GM12892 (cell line): Measurements from ENCODE around the gene FCER1G.
"Not testable (repeated sequence)": the region's sequence is repeated elsewhere in the genome, so short reads cannot be mapped to it uniquely, and the experiment has no call there.

Experiments used
- DNase-seq: peaks from one replicate; pipeline ENCODE4 v3.0.0; 2011; ENCODE audit not compliant: insufficient read length
- FAIRE-seq: peaks from 2 replicates; lab custom pipeline; 2011; peaks lifted over from hg19 to GRCh38; lab: Jason Lieb, UNC
- POLR2A ChIP-seq: IDR thresholded peaks from 2 replicates; pipeline ENCODE4 v1.6.1; 2011; ENCODE audit warnings: low read depth, low read length, control low read depth
- POLR2AphosphoS5 ChIP-seq: IDR thresholded peaks from 2 replicates; pipeline ENCODE4 v1.6.1; 2011; ENCODE audit warnings: low read depth, low read length, control low read depth
- TAF1 ChIP-seq: IDR thresholded peaks from 2 replicates; pipeline ENCODE4 v1.6.1; 2011; ENCODE audit warnings: low read depth, mild to moderate bottlenecking, control low read depth, low read length, borderline replicate concordance

Gene FCER1G

GRCh38 chr1:161250829-161251228 lies 35.7 kb downstream of the FCER1G start:
- TF ChIP-seq TAF1 (no peak), POLR2AphosphoS5 (no peak), POLR2A (no peak)
- FAIRE-seq (no peak), DNase-seq (no peak)

DNA sequence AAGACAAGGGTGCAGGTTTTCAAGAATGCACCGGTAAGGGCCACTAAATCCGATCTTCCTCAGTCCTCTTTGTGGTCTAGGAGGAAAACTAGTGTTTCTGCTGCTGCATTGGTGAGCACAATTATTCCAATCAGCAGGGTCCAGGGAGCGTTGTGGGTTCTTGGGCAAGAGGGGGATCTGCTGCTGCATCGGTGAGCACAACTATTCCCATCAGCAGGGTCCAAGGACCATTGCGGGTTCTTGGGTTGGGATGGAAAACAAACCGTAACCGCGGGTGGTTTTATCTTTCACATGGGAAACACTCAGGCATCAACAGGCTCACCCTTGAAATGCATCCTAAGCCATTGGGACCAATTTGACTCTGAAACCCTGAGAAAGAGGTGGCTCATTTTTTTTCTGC lies 36.5 kb downstream of the FCER1G start:
- TF ChIP-seq POLR2AphosphoS5: no peak
- no peak for TF ChIP-seq TAF1
- TF ChIP-seq POLR2A: no peak
- FAIRE-seq (no peak), DNase-seq (no peak)

- not testable (repeated sequence) for FAIRE-seq, DNase-seq
These were observed 40.2 kb downstream of the FCER1G start for GRCh38 chr1:161255302-161255701.

- FAIRE-seq, DNase-seq: not testable (repeated sequence)
These were observed 40.9 kb downstream of the FCER1G start for GRCh38 chr1:161255955-161256520.

- not testable (repeated sequence) for FAIRE-seq, DNase-seq
These were observed 42.0 kb downstream of the FCER1G start for GRCh38 chr1:161257109-161257508.

- peak; percentile 39 for DNase-seq
- FAIRE-seq: no peak
- TF ChIP-seq TAF1 (no peak), POLR2AphosphoS5 (no peak), POLR2A (no peak)
These were observed 43.6 kb downstream of the FCER1G start, which contains the start of gene PCP4L1 for GRCh38 chr1:161258439-161259344. Gene PCP4L1 (plus strand): TSS chr1:161258745. CDS start chr1:161258975, 230 bp downstream.

DNA sequence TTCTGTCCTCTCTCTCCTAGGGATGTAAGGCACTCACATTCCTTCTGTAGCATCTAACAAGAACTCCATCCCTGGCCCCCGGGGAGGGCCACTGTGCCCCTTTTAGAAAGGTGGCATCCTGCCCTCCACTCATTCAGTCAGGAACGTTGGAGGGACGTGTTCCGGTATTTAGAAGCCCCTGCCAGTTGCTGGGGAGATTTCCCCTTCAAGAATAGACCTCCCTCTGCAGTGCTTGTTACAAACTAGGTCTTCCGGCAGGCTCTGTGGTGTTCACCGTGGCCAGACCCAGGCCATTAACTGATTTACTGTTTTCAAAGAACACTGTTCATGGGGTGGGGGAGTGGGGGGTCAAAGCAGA lies 44.2 kb downstream of the FCER1G start:
- TF ChIP-seq TAF1 (no peak), POLR2AphosphoS5 (no peak), POLR2A (no peak)
- DNase-seq (no peak), FAIRE-seq (no peak)

DNA sequence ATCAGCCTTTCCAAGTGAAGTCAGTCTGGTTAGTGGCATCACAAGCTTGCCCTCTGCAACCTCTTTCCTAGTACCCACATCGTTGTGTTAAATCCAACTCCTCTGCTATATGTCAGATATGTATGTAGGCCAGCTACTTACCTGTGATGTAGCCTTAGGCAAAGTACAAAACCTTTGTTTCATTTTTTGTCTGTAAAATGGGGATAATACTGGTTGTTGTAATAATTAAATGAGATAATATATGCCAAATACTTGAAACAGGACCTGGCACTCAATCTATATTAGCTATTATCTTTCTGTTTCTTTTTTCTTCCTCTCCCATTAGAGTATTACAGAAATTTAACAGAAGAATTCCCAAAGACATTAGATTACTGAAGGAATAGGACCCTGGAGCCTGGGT lies 44.7 kb downstream of the FCER1G start:
- FAIRE-seq (no peak), DNase-seq (no peak)
- TF ChIP-seq POLR2AphosphoS5 (no peak), TAF1 (no peak), POLR2A (no peak)

DNA sequence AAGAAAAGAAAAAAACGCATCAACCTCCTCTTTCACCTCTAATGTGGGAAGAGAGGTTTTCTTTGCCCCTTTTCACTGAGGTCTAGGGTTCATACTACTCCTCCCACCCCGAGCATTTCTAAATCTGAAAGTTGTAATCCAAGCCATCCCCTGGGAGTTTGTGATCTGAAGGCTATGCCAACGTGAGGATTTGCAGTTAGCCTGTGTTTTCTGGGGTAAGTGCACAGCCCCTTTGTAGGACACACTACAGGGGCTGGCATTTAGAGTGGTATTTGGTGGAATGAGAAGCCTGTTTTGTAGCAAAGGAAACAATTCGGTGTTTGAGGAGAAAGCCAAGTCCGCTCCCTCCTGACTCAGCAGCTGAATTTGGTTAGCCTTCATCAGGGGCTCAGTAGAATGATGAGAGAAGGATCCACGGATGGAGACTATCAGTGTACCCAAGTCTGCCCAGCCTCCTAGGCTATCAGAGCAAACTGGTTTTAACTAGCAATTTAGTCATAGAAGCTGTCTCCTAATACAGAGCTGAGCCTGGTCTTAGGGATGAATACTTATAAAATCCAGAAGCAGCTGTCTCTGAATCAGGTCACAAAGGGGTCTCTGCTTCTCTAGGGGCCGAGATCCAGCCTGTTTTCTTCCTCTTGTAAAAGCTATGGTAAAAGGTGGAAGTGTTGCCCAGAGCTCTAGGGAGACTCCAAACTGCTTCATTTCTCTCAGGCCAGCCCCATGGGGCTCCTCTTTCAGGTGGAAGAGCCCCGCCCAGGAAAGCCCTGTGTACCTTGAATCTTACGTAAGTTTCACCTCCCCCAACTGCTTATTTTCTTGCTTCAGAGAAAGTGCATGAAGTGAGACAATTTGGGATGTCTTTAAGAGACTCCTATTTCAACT lies 45.5 kb downstream of the FCER1G start:
- FAIRE-seq: no peak
- no peak for TF ChIP-seq TAF1
- TF ChIP-seq POLR2AphosphoS5: no peak
- no peak for TF ChIP-seq POLR2A
- DNase-seq: no peak

- FAIRE-seq: no peak
- no peak for TF ChIP-seq POLR2AphosphoS5
- no peak for TF ChIP-seq POLR2A
- TF ChIP-seq TAF1: no peak
- DNase-seq: no peak
These were observed 46.5 kb downstream of the FCER1G start for GRCh38 chr1:161261261-161262235.

- FAIRE-seq (no peak), DNase-seq (no peak)
- TF ChIP-seq POLR2AphosphoS5: no peak
- no peak for TF ChIP-seq POLR2A
- TF ChIP-seq TAF1: no peak
These were observed 50.2 kb downstream of the FCER1G start for GRCh38 chr1:161265305-161265704.
